ENCODE measurements around the gene ANKS1A. TPM values are rescaled to one million over a fixed set of nuclear protein-coding genes. Genes with fewer than 3 reads are reported as not detected.

The ANKS1A gene
- polyA plus RNA-seq, 2 of the 4 experiments (the other 2 are of a cell fraction): 3.6 to 5.9 TPM

GRCh38 chr6:35055891-35056290 is 166.8 kb downstream of the ANKS1A start (continued):
- no peak for TF ChIP-seq USF2 (IDR thresholded peaks at IDR 0.05)

GRCh38 chr6:35056952-35057351 is 167.9 kb downstream of the ANKS1A start:
- TF ChIP-seq HOXB13 (CRISPR knock-in tag; IDR thresholded peaks at IDR 0.05; ENCODE audit: low read depth): no peak
- TF ChIP-seq ZSCAN20 (CRISPR knock-in tag; IDR thresholded peaks at IDR 0.05): no peak
- no peak for TF ChIP-seq ZNF302 (CRISPR knock-in tag; IDR thresholded peaks at IDR 0.05)
- TF ChIP-seq BHLHE40 (IDR thresholded peaks at IDR 0.05; ENCODE audit: low read depth, low read length): no peak
- TF ChIP-seq ATOH8 (CRISPR knock-in tag; IDR thresholded peaks at IDR 0.05; ENCODE audit: low read depth): no peak
- no peak for TF ChIP-seq KDM1A (IDR thresholded peaks at IDR 0.05; ENCODE audit: low read depth)
- no peak for TF ChIP-seq MAX (IDR thresholded peaks at IDR 0.05)
- Histone ChIP-seq H3K4me3 (no peak overlapping the region), H3K9me3 (no peaks in the 10 kb centered on the region), H3K27ac (no peak overlapping the region), H3K4me1 (no peaks in the 10 kb centered on the region), H3K4me2 (no peak overlapping the region)
- FAIRE-seq (no peak), DNase-seq (ENCODE audit: low read depth in 1 of 2, low spot score in 1 of 2) (no peak), ATAC-seq (no peak)
- CTCF ChIA-PET: no interaction called here
- WGBS (ENCODE audit: missing lambda C conversion rate): no CpG with 5 or more reads among the region's 8 CpGs
- POLR2A ChIA-PET: no interaction called here

GRCh38 chr6:35057449-35058357 is 168.6 kb downstream of the ANKS1A start:
- TF ChIP-seq FOSB (CRISPR knock-in tag; IDR thresholded peaks at IDR 0.05) (no peak), ZFP36 (IDR thresholded peaks at IDR 0.05; ENCODE audit: borderline replicate concordance, partially characterized antibody) (no peak), CHD2 (IDR thresholded peaks at IDR 0.05; ENCODE audit: low read length, partially characterized antibody) (no peak), HOXB13 (CRISPR knock-in tag; IDR thresholded peaks at IDR 0.05; ENCODE audit: low read depth) (no peak), TFCP2L1 (CRISPR knock-in tag; IDR thresholded peaks at IDR 0.05) (no peak), MYC (IDR thresholded peaks at IDR 0.05; ENCODE audit: borderline replicate concordance, low read length) (no peak), POLR2AphosphoS2 (conservative IDR thresholded peaks at IDR 0.05; ENCODE audit: low read length) (no peak), NR3C1 (IDR thresholded peaks at IDR 0.05) (no peak), ESRRA (IDR thresholded peaks at IDR 0.05; ENCODE audit: borderline replicate concordance, low read length) (no peak), JUNB (IDR thresholded peaks at IDR 0.05) (no peak), HDAC2 (IDR thresholded peaks at IDR 0.05) (no peak), RAD21 (conservative IDR thresholded peaks at IDR 0.05 in 1 of 2, IDR thresholded peaks at IDR 0.05 in 1 of 2) (no peak)
- FAIRE-seq: no peak
- ChIA-PET CTCF (interaction anchor here (0.7 kb wide), 1 partner anchor 8 kb away, joined by 3 read pairs; no protein-coding TSS in a partner anchor), POLR2A (no interaction called here)
- no peak overlapping the region for H3K27ac ChIP-seq
- ATAC-seq: no peak
- 89% methylated on average over 17 of the region's 17 CpGs for WGBS (ENCODE audit: missing lambda C conversion rate)
- no peak overlapping the region for H3K4me2 ChIP-seq
- no peak overlapping the region for H3K4me3 ChIP-seq
- no peak for DNase-seq (ENCODE audit: low read depth in 1 of 2, low spot score in 1 of 2)
- H3K4me1 ChIP-seq: no peaks in the 10 kb centered on the region
- no peaks in the 10 kb centered on the region for H3K9me3 ChIP-seq

- H3K4me1 ChIP-seq: no peaks in the 10 kb centered on the region
- no peak for FAIRE-seq
- no peak overlapping the region for H3K4me2 ChIP-seq
- POLR2A ChIA-PET: no interaction called here
- DNase-seq (ENCODE audit: low read depth in 1 of 2, low spot score in 1 of 2): no peak
- H3K9me3 ChIP-seq: no peaks in the 10 kb centered on the region
- CTCF ChIA-PET: interaction anchor here (0.7 kb wide), 1 partner anchor 9 kb away, joined by 3 read pairs; no protein-coding TSS in a partner anchor
- WGBS (ENCODE audit: missing lambda C conversion rate): 91% methylated on average over 10 of the region's 10 CpGs
- no peak for ATAC-seq
- H3K4me3 ChIP-seq: no peak overlapping the region
- H3K27ac ChIP-seq: no peak overlapping the region
- TF ChIP-seq E2F6 (IDR thresholded peaks at IDR 0.05; ENCODE audit: borderline replicate concordance, low read depth) (no peak), HMGXB4 (CRISPR knock-in tag; IDR thresholded peaks at IDR 0.05; ENCODE audit: borderline replicate concordance) (no peak), HES2 (IDR thresholded peaks at IDR 0.05) (no peak), RNF2 (IDR thresholded peaks at IDR 0.05; ENCODE audit: borderline replicate concordance, low read depth) (no peak), CHD2 (IDR thresholded peaks at IDR 0.05; ENCODE audit: low read length, partially characterized antibody) (no peak), JUNB (IDR thresholded peaks at IDR 0.05) (no peak), USF2 (IDR thresholded peaks at IDR 0.05) (no peak), HDAC2 (IDR thresholded peaks at IDR 0.05) (no peak), KDM5A (IDR thresholded peaks at IDR 0.05) (no peak), CBX8 (IDR thresholded peaks at IDR 0.05) (no peak), PHF8 (IDR thresholded peaks at IDR 0.05; ENCODE audit: borderline replicate concordance, low read depth) (no peak)
These were observed 169.3 kb downstream of the ANKS1A start for GRCh38 chr6:35058358-35058675.

All from A549 (cell line).